CD4-positive, alpha-beta T cell treated with Interleukin-1 beta for 1 hour (primary cell): Measurements from ENCODE around the gene RNF213.
"Not testable (repeated sequence)": the region's sequence is repeated elsewhere in the genome, so short reads cannot be mapped to it uniquely, and the experiment has no call there.

ENCODE experiments used
- DNase-seq, 2 donors: peaks; one replicate each; pipeline ENCODE4 v3.0.0-alpha.2; 2020 to 2022

Gene RNF213

GRCh38 chr17:80296221-80296620 lies 35.6 kb downstream of the RNF213 start:
- no peak for DNase-seq

- DNase-seq, result no peak
Observed at GRCh38 chr17:80297996-80298560, 37.4 kb downstream of the RNF213 start.

- not testable (repeated sequence) for DNase-seq
Observed at GRCh38 chr17:80299350-80300100, 38.9 kb downstream of the RNF213 start.

GRCh38 chr17:80300756-80301155 lies 40.1 kb downstream of the RNF213 start:
- DNase-seq, result not testable (repeated sequence)

- no peak for DNase-seq
Observed at GRCh38 chr17:80303824-80304223, 43.2 kb downstream of the RNF213 start.

GRCh38 chr17:80307994-80308691 lies 47.5 kb downstream of the RNF213 start:
- DNase-seq, result no peak

GRCh38 chr17:80308692-80309517 lies 48.3 kb downstream of the RNF213 start:
- DNase-seq, result no peak

GRCh38 chr17:80311216-80311827 lies 50.7 kb downstream of the RNF213 start:
- DNase-seq, result no peak

GRCh38 chr17:80312621-80313135 lies 52.0 kb downstream of the RNF213 start:
- no peak for DNase-seq

GRCh38 chr17:80313160-80313829 lies 52.6 kb downstream of the RNF213 start:
- no peak for DNase-seq

GRCh38 chr17:80313946-80314345 lies 53.3 kb downstream of the RNF213 start:
- DNase-seq, result not testable (repeated sequence)

GRCh38 chr17:80315517-80316182 lies 55.0 kb downstream of the RNF213 start:
- DNase-seq, result no peak

- no peak for DNase-seq
Observed at GRCh38 chr17:80316431-80316830, 55.8 kb downstream of the RNF213 start.

- DNase-seq, result no peak
Observed at GRCh38 chr17:80316927-80317705, 56.5 kb downstream of the RNF213 start.

GRCh38 chr17:80317706-80317980 lies 57.0 kb downstream of the RNF213 start:
- DNase-seq, result no peak

GRCh38 chr17:80318166-80318565 lies 57.5 kb downstream of the RNF213 start:
- DNase-seq, result no peak

- no peak for DNase-seq
Observed at GRCh38 chr17:80319262-80319998, 58.8 kb downstream of the RNF213 start.

GRCh38 chr17:80319999-80320344 lies 59.3 kb downstream of the RNF213 start:
- DNase-seq, result no peak

- DNase-seq, result no peak
Observed at GRCh38 chr17:80320496-80320895, 59.8 kb downstream of the RNF213 start.

- DNase-seq, result no peak
Observed at GRCh38 chr17:80322864-80323263, 62.2 kb downstream of the RNF213 start.
